ENCODE measurements around the gene TRMT1.

The TRMT1 gene

GRCh38 chr19:13089857-13090507, 26.6 kb downstream of the TRMT1 start:
- no peak for DNase-seq

- no peak for DNase-seq
Measured at GRCh38 chr19:13089139-13089856, 27.2 kb downstream of the TRMT1 start.

- DNase-seq, result no peak
Measured at GRCh38 chr19:13087795-13088537, 28.6 kb downstream of the TRMT1 start.

- DNase-seq, result no peak
Measured at GRCh38 chr19:13087295-13087694, 29.2 kb downstream of the TRMT1 start.

GRCh38 chr19:13086341-13086740, 30.2 kb downstream of the TRMT1 start:
- no peak for DNase-seq

- DNase-seq, result no peak
Measured at GRCh38 chr19:13085666-13086065, 30.9 kb downstream of the TRMT1 start.

- no peak for DNase-seq
Measured at GRCh38 chr19:13083627-13084026, 32.9 kb downstream of the TRMT1 start.

- DNase-seq, result no peak
Measured at GRCh38 chr19:13083008-13083404, 33.5 kb downstream of the TRMT1 start.

GRCh38 chr19:13082192-13083007, 34.1 kb downstream of the TRMT1 start:
- DNase-seq, result no peak

GRCh38 chr19:13079542-13079986, 37.0 kb downstream of the TRMT1 start:
- peak; percentile 35 for DNase-seq

GRCh38 chr19:13078897-13079541, 37.5 kb downstream of the TRMT1 start:
- DNase-seq, result no peak

- no peak for DNase-seq
Measured at GRCh38 chr19:13078381-13078780, 38.2 kb downstream of the TRMT1 start.

- no peak for DNase-seq
Measured at GRCh38 chr19:13077240-13077639, 39.3 kb downstream of the TRMT1 start.

- no peak for DNase-seq
Measured at GRCh38 chr19:13076787-13077186, 39.8 kb downstream of the TRMT1 start.

- no peak for DNase-seq
Measured at GRCh38 chr19:13076320-13076719, 40.2 kb downstream of the TRMT1 start.

- no peak for DNase-seq
Measured at GRCh38 chr19:13074378-13074777, 42.2 kb downstream of the TRMT1 start.

GRCh38 chr19:13073263-13073662, 43.3 kb downstream of the TRMT1 start:
- no peak for DNase-seq

GRCh38 chr19:13072188-13072908, 44.2 kb downstream of the TRMT1 start:
- DNase-seq, result no peak

- no peak for DNase-seq
Measured at GRCh38 chr19:13071444-13072187, 44.9 kb downstream of the TRMT1 start.

GRCh38 chr19:13070425-13071140, 46.0 kb downstream of the TRMT1 start:
- DNase-seq, result no peak

All from KG1 (cell line).